H4 (cell line): ENCODE measurements around the gene ARGLU1. TPM values are rescaled to one million over a fixed set of nuclear protein-coding genes. Genes with fewer than 3 reads are reported as not detected.

Experiments used
- DNase-seq: peaks from one replicate; pipeline ENCODE4 v3.0.0-alpha.2; 2015; ENCODE audit warnings: low spot score
- total RNA-seq: library from RNA; depleted of rRNA; stranded (reverse); fragments of >200 nt; shearing (Covaris generic); gene quantifications from 2 replicates; pipeline ENCODE4 v1.2.3, GENCODE V29; 2014

ARGLU1 gene
- total RNA-seq, 1 experiment from 2014 or later = 16.2 TPM

GRCh38 chr13:106526738-106527444 is 41.0 kb downstream of the ARGLU1 start:
- no peak for DNase-seq

GRCh38 chr13:106525865-106526264 is 42.1 kb downstream of the ARGLU1 start:
- no peak for DNase-seq

GRCh38 chr13:106524108-106524507 is 43.8 kb downstream of the ARGLU1 start:
- no peak for DNase-seq

DNA sequence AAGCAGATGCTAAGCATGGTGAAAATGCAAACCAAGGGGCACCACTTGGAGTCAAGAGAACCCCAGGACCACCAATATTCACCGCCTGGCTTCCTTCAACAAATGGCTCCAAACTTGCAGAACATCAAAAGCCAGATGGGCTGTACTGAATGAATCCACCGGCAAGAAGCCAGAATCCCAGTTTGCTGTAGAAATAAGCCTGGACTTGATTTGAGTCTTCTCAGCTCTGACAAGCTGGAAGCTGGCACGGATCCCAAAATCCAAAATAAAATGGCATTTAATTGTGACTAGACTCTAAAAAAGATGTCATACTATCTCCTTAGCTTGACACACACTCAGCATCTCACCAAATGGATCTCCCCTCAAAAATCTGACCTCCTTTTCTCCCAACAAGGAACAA is 44.4 kb downstream of the ARGLU1 start:
- DNase-seq = no peak

DNA sequence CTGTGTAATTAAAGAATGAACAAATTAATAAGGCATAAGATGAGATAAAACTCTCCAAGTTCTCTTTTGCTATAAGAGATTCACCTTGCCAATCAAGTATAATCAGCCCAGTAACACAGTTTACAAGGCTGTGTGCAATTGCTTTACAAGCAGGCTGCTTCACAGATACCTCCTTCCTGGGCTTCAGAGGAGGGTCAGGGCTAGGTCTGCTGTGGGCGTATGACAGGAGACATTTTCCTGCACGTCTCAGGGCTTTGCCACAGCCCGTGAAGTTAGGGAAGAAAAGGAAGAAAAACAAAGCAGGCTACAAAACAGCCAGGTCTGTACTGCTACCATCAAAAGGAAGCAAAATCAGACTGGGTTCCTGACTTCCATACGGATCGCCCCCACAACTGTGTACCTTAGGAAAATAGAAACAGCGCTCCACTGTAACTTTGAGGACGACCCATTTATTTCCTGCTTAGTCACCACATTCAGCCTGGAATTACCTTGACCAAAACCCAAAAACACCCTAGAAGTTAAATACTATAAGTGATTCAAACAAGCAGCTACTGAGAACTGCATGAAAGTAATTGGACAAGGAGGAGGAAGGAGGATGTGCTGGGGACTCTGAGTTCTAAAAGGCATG is 44.9 kb downstream of the ARGLU1 start:
- no peak for DNase-seq

GRCh38 chr13:106522112-106522705 is 45.7 kb downstream of the ARGLU1 start:
- no peak for DNase-seq

DNA sequence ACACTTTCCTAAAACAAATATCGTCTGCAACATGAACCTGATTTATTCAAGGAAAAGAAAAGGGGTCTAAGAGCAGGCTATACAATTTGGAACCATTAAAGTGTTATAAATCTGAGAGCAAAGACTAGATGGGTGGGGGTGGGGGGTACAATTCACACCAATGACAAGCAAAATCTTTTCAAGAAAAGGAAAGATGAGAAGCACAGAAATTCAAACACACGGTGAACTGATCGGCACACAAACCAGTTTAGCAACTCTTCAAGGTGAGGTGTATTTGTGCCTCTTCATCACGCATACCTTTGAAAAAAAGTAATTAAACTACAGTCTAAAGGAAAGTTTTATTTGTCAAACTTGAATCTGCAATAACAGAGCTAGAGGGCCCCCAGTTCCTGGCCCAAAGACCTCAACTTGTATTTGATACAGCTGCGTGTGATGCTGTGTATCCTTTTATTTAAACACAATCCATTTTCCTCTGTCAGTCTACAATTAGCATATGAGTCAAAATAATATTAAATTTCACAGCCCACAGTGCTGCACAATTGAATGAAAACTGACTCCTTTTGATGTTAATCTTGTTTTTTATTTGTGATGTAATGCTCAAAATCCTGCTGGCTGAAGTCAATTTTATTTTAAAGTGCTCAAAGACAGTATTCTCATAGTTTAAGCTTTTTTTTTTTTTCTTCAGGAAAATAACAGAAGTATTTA is 46.7 kb downstream of the ARGLU1 start:
- no peak for DNase-seq

GRCh38 chr13:106520251-106521054 is 47.5 kb downstream of the ARGLU1 start:
- DNase-seq = peak; percentile 5

DNA sequence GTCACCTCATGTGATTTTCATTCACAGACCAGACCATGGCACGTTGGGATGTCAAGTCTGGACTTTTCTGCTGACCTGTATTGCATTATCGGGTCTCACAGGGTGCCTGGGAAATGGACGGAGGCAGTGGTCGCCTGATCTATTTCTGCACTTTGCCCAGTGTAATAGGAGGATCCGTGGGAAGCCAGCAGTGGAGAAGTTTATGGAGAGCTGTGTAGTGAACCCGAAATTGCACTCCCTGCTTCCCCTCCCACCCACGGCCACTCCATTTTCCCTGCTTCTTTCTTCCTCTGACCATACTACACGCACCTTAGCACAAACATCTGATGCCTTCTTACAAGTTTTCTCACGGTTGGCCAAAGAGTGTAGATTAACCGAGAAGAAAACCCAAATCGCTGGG is 49.4 kb downstream of the ARGLU1 start:
- DNase-seq = no peak

DNA sequence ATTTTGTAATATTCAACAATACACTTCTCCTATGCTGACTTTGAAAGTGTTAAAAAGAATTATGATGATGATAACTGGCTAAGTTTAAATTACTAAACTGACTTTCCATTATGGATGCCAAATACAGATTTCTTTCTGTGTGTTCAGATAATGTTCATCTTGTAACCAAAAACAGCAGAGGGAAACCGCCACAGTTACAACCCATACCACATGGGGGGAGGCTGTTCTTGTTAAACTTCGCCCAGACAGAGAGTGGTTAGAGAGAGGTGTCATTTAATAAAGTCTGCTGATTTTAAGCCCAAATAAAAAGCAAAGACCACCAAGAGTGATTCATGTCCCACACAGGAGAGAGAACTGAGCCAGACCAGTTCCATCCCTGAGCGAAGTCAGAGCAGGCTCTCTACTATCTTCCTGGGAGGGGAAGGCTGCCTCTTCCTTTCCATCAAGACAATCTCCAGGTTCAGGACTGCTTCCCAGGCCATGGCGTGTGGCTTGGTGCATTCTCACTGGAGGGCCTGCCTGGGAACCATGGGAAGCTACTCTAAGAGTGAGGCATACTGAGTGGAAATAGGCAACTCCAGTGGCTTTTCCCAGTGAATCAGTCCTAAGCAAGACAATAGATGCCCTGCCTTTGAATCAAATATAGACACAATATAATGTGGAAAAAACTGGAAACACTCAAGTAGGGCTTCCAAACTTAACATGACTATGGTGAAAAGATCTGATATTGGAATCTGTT is 50.7 kb downstream of the ARGLU1 start:
- no peak for DNase-seq

DNA sequence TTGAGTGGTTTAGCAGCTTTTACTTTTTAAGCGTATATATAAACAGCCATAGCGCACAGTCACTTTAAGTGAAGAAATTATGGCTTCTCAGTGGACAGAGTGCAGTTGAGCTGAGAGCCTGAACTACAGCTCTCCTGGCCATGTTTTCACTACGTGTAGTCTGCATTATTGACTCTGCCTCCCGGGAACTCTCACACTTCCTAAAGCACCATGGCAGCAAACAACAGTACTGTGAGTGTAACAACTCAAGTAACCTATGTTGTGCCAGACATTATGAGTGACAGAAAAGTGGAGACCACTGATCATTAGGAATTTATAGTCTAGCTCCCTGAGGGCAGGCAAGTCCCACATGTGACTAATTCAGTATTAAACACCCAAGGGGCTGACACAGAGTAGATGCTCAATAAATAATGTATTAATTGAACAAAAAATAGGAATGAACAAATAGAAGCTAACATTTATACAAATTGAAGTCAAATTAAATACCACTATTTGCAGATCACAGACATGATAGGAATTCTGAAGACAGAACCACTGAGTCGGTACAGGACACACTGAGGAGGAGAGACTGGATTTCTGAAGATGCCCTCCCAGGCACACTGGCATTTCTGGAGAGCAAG is 52.2 kb downstream of the ARGLU1 start:
- DNase-seq = no peak

DNA sequence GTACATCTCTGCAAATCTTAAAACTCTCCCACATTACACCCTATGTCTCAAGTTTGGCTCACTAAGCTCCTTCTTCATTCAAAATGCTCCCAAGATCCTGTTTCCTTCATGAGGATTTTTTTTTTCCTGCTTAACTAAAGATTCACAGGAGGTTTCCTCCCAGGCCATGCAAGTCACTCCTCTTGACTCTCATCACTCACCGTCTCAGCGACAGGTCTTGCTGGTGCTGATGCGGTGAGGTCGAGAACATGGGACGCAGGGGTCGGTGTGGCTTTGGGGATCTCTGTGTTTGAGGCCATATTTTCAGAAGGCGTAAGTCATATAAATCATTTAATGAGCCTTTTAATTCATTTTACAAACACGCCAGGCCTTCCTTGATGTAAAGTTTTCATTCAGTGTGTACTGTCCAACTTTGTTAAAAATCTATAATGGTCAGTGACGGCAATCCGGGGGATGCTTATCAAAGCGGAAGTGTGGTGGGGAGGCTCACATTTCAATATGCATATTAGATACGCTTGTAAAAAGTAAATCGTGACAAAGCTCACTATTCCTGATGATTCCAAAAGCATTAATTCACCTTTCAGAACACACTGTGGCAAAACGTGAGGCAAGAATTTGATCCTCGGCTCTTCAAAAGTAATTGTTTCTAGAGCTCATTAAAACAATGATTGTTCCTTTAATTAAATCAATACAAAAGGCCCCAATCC is 52.9 kb downstream of the ARGLU1 start:
- no peak for DNase-seq

GRCh38 chr13:106513025-106513983 is 54.6 kb downstream of the ARGLU1 start:
- DNase-seq = peak; percentile 45

DNA sequence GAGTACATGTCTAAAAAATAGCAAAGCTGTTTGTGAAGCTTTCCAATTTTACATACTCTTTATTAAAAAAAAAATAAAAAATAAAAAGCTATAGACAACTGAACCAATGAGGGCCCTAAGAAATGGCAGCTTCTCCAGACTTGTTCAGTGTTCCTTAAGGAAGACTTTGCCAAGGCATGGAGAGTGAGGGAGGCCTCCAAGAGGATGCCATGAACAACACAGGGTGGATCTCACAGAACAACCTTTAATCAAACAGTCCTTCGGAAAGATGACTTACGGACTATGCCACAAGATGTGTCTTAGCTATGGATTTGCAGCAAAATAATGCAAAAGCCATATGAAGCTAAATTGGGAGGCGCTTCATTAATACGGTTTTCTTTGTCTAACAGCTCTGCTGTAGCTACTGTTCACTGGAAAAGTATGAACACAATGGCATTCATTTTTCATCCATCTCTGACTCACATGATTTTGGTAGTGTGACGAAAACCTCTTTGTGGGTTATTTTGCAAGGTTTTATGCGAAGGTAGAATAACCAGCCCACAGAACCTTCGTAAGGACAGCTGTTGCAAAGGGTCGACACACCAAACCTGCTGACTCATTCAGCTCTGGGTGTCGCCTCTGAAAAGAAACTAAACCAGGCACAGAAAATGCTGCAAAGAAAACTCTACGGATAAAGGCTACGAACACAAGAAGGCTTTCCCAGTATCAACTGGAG is 60.2 kb downstream of the ARGLU1 start:
- DNase-seq = peak; percentile 93

DNA sequence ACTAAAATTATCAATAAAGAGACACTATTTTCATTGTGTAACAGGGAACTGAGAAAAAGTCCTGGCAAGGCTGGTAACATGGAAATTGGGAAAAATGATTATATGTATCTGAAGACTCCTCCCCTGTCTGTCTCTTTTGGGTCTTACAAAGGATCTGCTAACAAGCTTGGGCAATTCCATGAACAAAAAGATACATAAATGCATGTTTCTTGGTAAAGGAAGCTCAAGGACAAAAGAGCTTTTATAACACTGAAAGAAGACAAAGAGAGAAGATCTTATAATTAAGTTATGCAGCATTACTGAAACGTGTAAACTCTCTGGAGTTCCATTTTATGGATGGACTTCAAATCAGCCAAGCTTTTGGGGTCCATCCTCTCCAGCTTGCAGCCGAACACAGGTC is 61.7 kb downstream of the ARGLU1 start:
- no peak for DNase-seq

GRCh38 chr13:106505732-106506131 is 62.2 kb downstream of the ARGLU1 start:
- DNase-seq = no peak

DNA sequence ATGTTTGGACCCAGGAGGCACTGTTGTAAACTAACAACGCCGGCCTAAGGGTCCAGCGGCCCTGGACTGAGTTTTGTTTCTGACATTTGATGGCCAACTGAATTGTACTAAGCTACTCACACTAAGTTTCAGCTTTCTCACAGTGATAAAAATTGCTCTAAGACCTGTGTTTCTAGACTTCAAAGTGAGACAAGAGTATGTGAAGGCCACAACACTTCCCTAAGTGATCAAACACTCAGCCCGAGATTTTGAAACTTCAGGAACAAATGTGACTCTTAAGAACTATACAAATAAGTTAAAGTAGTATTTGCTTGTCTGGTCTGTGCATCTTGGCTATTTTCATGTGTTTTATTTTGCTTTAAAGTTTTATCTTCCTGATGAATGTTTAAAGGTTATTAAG is 62.6 kb downstream of the ARGLU1 start:
- no peak for DNase-seq
